Mesodermal cell (in vitro differentiated cells): Measurements from ENCODE around the gene CCDC174.

ENCODE experiments used
- H3K27ac ChIP-seq: 2 replicates; pipeline ENCODE4 v1.7.0; 2013; ENCODE audit warnings: mild to moderate bottlenecking, low read depth, low read length, moderate library complexity; ENCODE audit not compliant: severe bottlenecking
- H3K36me3 ChIP-seq: 2 replicates; pipeline ENCODE4 v1.7.1; 2013; ENCODE audit warnings: mild to moderate bottlenecking, low read length, moderate library complexity; ENCODE audit not compliant: control insufficient read depth, insufficient read depth
- H3K4me1 ChIP-seq: one replicate; pipeline ENCODE4 v1.7.1; 2013; ENCODE audit warnings: mild to moderate bottlenecking, low read length; ENCODE audit not compliant: insufficient read depth, control insufficient read depth, poor library complexity, severe bottlenecking
- H3K4me3 ChIP-seq: 2 replicates; pipeline ENCODE4 v1.7.0; 2013; ENCODE audit warnings: low read length, control low read depth, mild to moderate bottlenecking; ENCODE audit not compliant: insufficient read depth, poor library complexity, severe bottlenecking; ENCODE audit errors: extremely low read depth
- H3K9me3 ChIP-seq: 2 replicates; pipeline ENCODE4 v1.7.1; 2013; ENCODE audit warnings: mild to moderate bottlenecking, low read length, moderate library complexity; ENCODE audit not compliant: control insufficient read depth
- WGBS, 2 experiments: methylation state at CpG; one replicate each; pipeline ENCODE4 v1.1.5; 2013; ENCODE audit warnings: missing lambda C conversion rate in 2 of 2; ENCODE audit not compliant: insufficient coverage in 2 of 2; 5-methylcytosine and 5-hydroxymethylcytosine counted together

Gene CCDC174

GRCh38 chr3:14684447-14684846, 32.9 kb downstream of the CCDC174 start:
- H3K27ac ChIP-seq: no peak overlapping the region
- H3K36me3 ChIP-seq: no peaks in the 10 kb centered on the region
- H3K4me3 ChIP-seq: no peak overlapping the region
- WGBS, 2 experiments: 86 to 93% methylated on average over 3 of the region's 4 CpGs
- no peaks in the 10 kb centered on the region for H3K4me1 ChIP-seq
- H3K9me3 ChIP-seq: no peaks in the 10 kb centered on the region

- Histone ChIP-seq H3K4me1 (no peaks in the 10 kb centered on the region), H3K36me3 (no peaks in the 10 kb centered on the region), H3K4me3 (no peak overlapping the region), H3K27ac (no peak overlapping the region), H3K9me3 (no peaks in the 10 kb centered on the region)
- no CpG with 5 or more reads among the region's 4 CpGs for WGBS, 2 experiments
Observed at GRCh38 chr3:14685179-14685578, 33.6 kb downstream of the CCDC174 start.

DNA sequence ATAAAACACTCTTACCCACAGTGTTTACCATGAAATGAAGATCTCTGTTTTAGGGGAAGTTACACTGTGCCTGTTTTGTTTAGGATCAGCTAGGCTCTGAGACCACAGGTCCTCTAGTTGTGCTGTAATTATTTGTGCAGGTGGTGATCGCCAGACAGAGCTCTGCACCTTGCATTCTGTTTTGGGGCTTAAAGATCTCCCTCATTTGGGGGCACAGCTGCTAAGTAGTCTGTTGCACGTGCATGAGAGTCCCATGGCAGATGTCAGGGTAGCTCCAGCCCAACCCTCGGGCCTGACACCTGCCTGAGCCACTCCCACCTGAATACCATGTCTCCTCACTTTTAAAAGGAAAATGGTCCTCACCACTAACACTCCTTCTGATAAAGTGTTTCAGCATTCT, 35.8 kb downstream of the CCDC174 start:
- WGBS, 2 experiments: 54 to 62% methylated on average over 2 to 3 of the region's 3 CpGs
- H3K27ac ChIP-seq: no peak overlapping the region
- no peaks in the 10 kb centered on the region for H3K36me3 ChIP-seq
- H3K4me1 ChIP-seq: no peaks in the 10 kb centered on the region
- H3K9me3 ChIP-seq: no peaks in the 10 kb centered on the region
- H3K4me3 ChIP-seq: no peak overlapping the region

- Histone ChIP-seq H3K9me3 (no peaks in the 10 kb centered on the region), H3K27ac (no peak overlapping the region), H3K36me3 (no peaks in the 10 kb centered on the region), H3K4me1 (no peaks in the 10 kb centered on the region), H3K4me3 (no peak overlapping the region)
- no CpG with 5 or more reads among the region's 2 CpGs for WGBS, 2 experiments
Observed at GRCh38 chr3:14688525-14688924, 37.0 kb downstream of the CCDC174 start.

DNA sequence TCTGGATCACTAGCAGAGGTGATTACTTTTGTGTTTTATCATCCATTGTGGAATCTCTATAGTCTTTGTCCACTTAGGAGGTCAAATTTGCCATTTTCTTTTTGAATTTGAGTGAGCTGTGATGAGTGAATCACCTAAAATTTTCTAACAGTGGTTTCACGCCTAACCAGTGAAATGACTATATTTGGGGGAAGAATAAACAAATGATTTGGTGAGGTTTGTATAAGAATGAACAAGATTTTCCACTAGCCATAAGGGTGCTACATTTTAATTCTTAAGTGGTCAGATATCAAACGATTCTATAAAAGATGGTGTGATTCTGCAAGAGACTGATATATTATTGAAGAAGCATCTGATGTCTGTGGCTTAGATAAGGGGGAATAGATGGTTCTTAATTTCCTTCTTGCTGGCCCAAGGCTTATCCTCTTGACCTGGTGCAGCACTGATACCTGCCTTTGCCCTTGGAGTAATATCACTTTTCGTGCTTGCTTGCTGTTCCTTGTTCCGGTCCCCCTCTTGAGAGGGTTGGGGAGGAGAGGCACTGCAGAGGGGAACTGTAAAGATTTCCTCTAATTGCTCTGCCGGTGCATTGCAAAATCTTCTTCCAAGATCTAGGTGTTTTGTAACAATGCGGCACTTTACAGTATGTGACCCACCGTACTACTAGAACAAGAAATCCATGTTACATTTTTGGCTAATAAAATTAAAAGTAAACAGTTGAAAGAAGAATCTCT, 37.9 kb downstream of the CCDC174 start:
- H3K36me3 ChIP-seq: no peaks in the 10 kb centered on the region
- no peak overlapping the region for H3K27ac ChIP-seq
- no peaks in the 10 kb centered on the region for H3K4me1 ChIP-seq
- no peaks in the 10 kb centered on the region for H3K9me3 ChIP-seq
- no peak overlapping the region for H3K4me3 ChIP-seq
- 80 to 95% methylated on average over 2 to 4 of the region's 7 CpGs for WGBS, 2 experiments

- WGBS, 2 experiments: 80 to 95% methylated on average over 1 to 2 of the region's 4 CpGs
- H3K9me3 ChIP-seq: no peaks in the 10 kb centered on the region
- no peaks in the 10 kb centered on the region for H3K4me1 ChIP-seq
- no peak overlapping the region for H3K27ac ChIP-seq
- no peak overlapping the region for H3K4me3 ChIP-seq
- no peaks in the 10 kb centered on the region for H3K36me3 ChIP-seq
Observed at GRCh38 chr3:14691239-14691638, 39.7 kb downstream of the CCDC174 start.

- Histone ChIP-seq H3K27ac (no peak overlapping the region), H3K4me1 (no peaks in the 10 kb centered on the region), H3K4me3 (no peak overlapping the region), H3K36me3 (no peaks in the 10 kb centered on the region), H3K9me3 (no peaks in the 10 kb centered on the region)
- WGBS, 2 experiments: 100% methylated on average over 1 of the region's 1 CpG; no CpG with 5 or more reads in 1 of the 2 experiments
Observed at GRCh38 chr3:14691719-14692118, 40.2 kb downstream of the CCDC174 start.

GRCh38 chr3:14698601-14699244, 47.2 kb downstream of the CCDC174 start:
- no peak overlapping the region for H3K4me3 ChIP-seq
- no peaks in the 10 kb centered on the region for H3K4me1 ChIP-seq
- WGBS, 2 experiments: no CpG with 5 or more reads among the region's 1 CpG
- no peak overlapping the region for H3K27ac ChIP-seq
- H3K36me3 ChIP-seq: no peaks in the 10 kb centered on the region
- H3K9me3 ChIP-seq: no peaks in the 10 kb centered on the region

GRCh38 chr3:14699643-14700042, 48.1 kb downstream of the CCDC174 start:
- H3K9me3 ChIP-seq: no peaks in the 10 kb centered on the region
- WGBS, 2 experiments: 69 to 89% methylated on average over 1 of the region's 1 CpG
- H3K4me3 ChIP-seq: no peak overlapping the region
- H3K27ac ChIP-seq: no peak overlapping the region
- no peaks in the 10 kb centered on the region for H3K4me1 ChIP-seq
- no peaks in the 10 kb centered on the region for H3K36me3 ChIP-seq

DNA sequence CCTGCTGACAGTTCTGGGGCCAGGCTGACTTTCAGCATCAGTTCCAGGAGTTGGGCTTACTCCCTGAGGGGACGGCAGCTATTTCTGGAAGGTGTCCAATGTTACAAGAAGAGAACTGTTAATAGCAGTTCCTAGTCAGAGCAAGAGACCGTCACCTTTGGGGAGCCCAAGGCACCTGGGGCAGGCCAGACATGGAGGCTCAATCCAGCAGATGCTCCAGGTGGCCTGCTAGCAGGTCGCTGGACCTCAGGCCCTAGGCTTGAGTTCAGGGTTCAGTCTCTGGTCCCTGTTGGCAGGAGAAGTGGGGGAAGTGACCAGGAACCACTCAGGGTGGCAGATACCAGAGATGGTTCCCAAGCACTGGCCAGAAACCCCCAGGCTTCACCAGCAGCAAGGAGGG, 49.3 kb downstream of the CCDC174 start:
- Histone ChIP-seq H3K36me3 (no peaks in the 10 kb centered on the region), H3K27ac (no peak overlapping the region), H3K4me3 (no peak overlapping the region), H3K4me1 (no peaks in the 10 kb centered on the region), H3K9me3 (no peaks in the 10 kb centered on the region)
- WGBS, 2 experiments: 89 to 100% methylated on average over 2 to 3 of the region's 3 CpGs

GRCh38 chr3:14701676-14702075, 50.1 kb downstream of the CCDC174 start:
- 85 to 93% methylated on average over 4 of the region's 4 CpGs for WGBS, 2 experiments
- H3K9me3 ChIP-seq: no peaks in the 10 kb centered on the region
- no peaks in the 10 kb centered on the region for H3K36me3 ChIP-seq
- H3K4me3 ChIP-seq: no peak overlapping the region
- H3K27ac ChIP-seq: no peak overlapping the region
- H3K4me1 ChIP-seq: no peaks in the 10 kb centered on the region
